SH-SY5Y (cell line): ENCODE data around the gene HAUS7.

Experiments used
- GATA2 ChIP-seq: IDR thresholded peaks from 2 replicates; pipeline ENCODE4 v1.6.1; 2011; ENCODE audit warnings: mild to moderate bottlenecking, low read depth, low read length
- GATA3 ChIP-seq: IDR thresholded peaks from 2 replicates; pipeline ENCODE4 v1.6.1; 2011; ENCODE audit warnings: low read depth, mild to moderate bottlenecking, low read length, moderate library complexity

DNA sequence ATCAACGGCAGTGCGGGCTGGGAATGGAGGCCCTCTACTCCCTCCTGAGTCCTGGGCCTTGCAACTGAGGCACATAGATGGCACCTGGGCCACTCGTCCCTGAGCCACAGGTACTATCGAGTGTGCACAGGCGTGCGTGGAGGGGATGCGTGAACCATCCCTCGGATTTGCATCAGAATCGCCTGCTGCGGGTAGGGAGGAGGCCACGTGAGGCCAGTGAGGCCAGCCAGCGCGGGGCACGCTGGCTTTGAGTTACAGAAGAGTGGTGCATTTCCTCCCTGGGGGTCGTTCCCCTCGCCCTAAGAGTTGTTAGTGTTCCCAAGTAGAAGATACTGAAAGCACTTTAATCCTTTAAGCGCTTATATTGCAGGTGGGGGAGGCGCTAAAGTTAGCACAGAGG is 48.5 kb downstream of the HAUS7 start:
- TF ChIP-seq GATA2 (no peak), GATA3 (no peak)
